HUES48 (cell line): ENCODE data around the gene ST6GALNAC3.

Experiments used
- H3K27ac ChIP-seq: one replicate; pipeline ENCODE4 v1.7.0; 2013; ENCODE audit warnings: low read depth, low read length, inconsistent platforms
- H3K27me3 ChIP-seq: 2 replicates; pipeline ENCODE4 v1.6.1; 2013; ENCODE audit warnings: mild to moderate bottlenecking, low read length; ENCODE audit not compliant: control insufficient read depth, insufficient read depth
- H3K36me3 ChIP-seq: 2 replicates; pipeline ENCODE4 v1.6.1; 2013; ENCODE audit warnings: low read length; ENCODE audit not compliant: control insufficient read depth, insufficient read depth
- H3K4me1 ChIP-seq: 2 replicates; pipeline ENCODE4 v1.6.1; 2013; ENCODE audit warnings: mild to moderate bottlenecking, low read length; ENCODE audit not compliant: control insufficient read depth, insufficient read depth
- H3K4me3 ChIP-seq: 2 replicates; pipeline ENCODE4 v1.5.1; 2013; ENCODE audit warnings: mild to moderate bottlenecking, low read depth, low read length
- H3K9ac ChIP-seq: 2 replicates; pipeline ENCODE4 v1.6.1; 2013; ENCODE audit warnings: mild to moderate bottlenecking, low read depth, low read length, moderate library complexity
- H3K9me3 ChIP-seq: 2 replicates; pipeline ENCODE4 v1.6.1; 2013; ENCODE audit warnings: low read length; ENCODE audit not compliant: control insufficient read depth, insufficient read depth

Gene ST6GALNAC3

DNA sequence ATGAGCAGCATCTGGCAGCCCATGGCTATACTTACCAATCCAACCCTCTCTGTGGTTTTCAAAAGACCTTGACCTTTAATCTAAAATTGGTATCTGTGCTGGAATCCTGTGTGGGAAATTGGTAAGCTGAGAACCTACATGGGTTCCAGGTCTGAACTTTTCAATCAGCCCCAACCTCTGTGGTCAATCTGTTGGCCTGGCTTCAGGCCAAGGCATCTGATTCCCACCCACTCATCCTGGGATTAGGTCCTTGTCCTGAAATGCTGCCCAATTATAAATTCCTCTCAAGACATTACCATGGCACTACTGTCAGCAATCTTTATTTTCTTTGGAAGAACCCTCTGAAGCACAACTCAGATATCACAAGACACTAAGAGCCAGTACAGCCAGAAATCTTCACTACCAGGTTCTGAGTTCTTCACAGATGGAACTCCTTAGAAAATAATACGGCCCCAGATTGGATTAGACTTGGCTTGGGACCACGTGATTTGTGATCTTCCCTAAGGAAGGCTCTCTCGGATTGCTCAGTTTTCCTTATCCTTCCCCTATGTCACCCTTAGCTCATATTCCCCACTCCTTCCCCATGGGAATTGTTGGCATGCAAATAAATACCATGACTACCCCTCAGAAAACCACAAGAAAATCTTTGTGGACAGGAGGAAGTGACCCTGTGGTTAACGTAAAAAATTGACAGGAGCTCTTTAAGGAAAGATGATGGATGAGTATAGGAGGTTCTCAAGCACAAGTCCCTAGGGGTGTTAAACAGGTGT lies 584.8 kb downstream of the ST6GALNAC3 start:
- Histone ChIP-seq H3K27me3 (no peaks in the 10 kb centered on the region), H3K4me1 (no peaks in the 10 kb centered on the region), H3K4me3 (no peak overlapping the region), H3K9me3 (no peaks in the 10 kb centered on the region), H3K9ac (no peak overlapping the region), H3K36me3 (no peaks in the 10 kb centered on the region), H3K27ac (no peak overlapping the region)

DNA sequence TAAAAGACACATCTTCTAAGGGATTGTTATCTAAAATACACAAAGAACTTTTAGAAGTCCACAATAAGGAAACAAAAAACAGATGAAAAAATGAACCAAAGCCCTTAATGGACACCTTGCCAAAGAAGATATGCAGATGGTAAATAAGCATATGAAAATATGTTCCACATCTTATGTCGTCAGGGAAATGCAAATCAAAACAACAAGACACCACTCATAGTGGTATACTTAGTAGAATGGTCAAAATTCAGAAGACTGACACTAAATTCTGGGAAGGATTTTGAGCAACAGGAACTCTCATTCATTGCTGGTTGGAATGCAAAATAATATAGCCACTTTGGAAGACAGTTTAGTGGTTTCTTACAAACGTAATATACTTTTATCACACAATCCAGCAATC lies 587.0 kb downstream of the ST6GALNAC3 start:
- Histone ChIP-seq H3K9me3 (no peaks in the 10 kb centered on the region), H3K9ac (no peak overlapping the region), H3K27ac (no peak overlapping the region), H3K36me3 (no peaks in the 10 kb centered on the region), H3K4me3 (no peak overlapping the region), H3K4me1 (no peaks in the 10 kb centered on the region), H3K27me3 (no peaks in the 10 kb centered on the region)

DNA sequence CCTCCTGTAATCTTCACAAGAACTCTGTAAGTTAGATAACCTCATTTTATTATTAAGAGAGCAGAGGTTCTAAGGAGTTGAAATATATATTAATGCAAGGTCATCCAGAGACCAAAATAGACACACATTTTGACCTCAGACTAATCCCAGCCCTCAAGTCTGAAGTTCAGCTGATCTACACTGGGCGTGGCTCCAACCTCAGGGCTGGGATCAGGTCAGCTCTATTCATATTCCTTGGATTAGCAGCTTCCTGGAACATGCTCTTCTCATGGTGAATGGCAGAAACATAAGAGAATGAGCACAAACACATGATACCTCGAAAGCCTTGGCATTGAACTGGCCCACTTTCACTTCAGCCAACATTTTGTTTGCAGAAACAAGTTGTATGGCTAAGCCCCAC lies 592.0 kb downstream of the ST6GALNAC3 start:
- H3K27ac ChIP-seq: no peak overlapping the region
- no peak overlapping the region for H3K9ac ChIP-seq
- H3K9me3 ChIP-seq: no peaks in the 10 kb centered on the region
- no peak overlapping the region for H3K4me3 ChIP-seq
- H3K27me3 ChIP-seq: no peaks in the 10 kb centered on the region
- H3K4me1 ChIP-seq: no peaks in the 10 kb centered on the region
- no peaks in the 10 kb centered on the region for H3K36me3 ChIP-seq

DNA sequence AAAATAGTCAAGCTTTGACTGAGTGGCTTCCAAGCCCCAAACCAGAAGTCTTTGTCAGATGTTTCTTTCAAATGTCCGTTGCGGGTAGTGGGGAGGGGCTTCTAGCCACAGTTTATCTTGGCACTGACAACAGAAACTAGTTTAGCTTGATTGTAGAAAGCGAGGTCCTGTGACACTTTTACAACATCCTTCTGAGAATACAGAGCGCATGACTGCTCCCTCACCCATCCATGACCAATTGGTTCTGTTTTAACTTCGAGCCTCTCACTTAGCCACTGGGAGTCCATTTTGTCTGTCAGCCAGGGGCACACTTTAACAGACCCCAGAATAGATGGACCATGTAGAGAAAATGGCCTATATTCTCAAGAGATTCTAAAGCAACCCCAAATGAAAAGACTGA lies 593.5 kb downstream of the ST6GALNAC3 start:
- Histone ChIP-seq H3K4me3 (no peak overlapping the region), H3K9ac (no peak overlapping the region), H3K36me3 (no peaks in the 10 kb centered on the region), H3K27ac (no peak overlapping the region), H3K27me3 (no peaks in the 10 kb centered on the region), H3K9me3 (no peaks in the 10 kb centered on the region), H3K4me1 (no peaks in the 10 kb centered on the region)

DNA sequence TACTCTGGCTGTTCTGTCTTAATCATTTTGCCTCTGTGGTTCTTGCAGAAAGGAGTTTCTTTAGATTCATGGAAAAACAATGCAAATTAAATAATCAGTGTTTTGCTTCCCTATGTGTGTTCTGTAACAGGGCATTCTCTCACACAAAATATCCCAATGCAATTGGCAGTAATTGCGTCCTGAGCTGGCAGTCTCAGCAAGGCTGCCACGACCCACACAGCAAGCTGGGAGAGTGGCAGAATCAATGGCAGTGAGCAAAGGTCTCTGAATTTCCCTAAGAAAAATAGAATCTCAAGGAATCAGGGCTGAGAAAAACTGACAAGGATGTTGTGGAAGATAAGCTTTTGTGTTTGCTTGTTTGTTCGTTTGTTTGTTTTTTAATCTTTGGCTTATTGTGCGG lies 594.6 kb downstream of the ST6GALNAC3 start:
- Histone ChIP-seq H3K27me3 (no peaks in the 10 kb centered on the region), H3K36me3 (no peaks in the 10 kb centered on the region), H3K4me1 (no peaks in the 10 kb centered on the region), H3K4me3 (no peak overlapping the region), H3K27ac (no peak overlapping the region), H3K9ac (no peak overlapping the region), H3K9me3 (no peaks in the 10 kb centered on the region)

DNA sequence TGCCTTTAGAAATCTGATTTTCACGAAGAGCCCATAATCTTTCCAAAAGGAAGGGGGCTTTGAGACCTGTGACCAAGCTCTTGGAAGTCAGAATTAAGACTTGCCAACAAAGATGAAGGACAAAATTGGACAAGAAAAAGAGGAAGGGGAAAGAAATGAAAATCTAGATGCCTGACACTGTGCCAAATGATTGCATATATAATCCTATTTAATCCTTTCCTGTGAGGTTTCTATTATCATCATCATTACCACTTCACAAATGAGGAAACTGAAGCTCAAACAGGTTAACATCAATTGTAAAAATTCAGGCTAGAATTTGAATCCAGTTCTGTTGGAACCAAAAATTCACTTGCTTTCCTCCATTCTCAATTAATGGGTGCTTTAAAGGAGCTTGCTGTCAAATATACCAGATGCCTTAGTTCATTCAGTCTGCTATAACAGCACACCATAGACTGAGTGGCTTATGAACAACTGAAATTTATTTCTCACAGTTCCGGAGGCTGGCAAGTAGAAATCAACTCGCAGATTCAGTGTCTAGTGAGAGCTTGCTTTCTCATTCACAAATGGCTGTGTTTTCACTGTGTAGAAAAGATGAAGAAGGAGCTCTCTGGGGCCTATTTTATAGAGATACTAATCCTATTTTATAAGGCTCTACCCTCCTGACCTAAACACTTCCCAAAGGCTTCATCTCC lies 595.2 kb downstream of the ST6GALNAC3 start:
- H3K27ac ChIP-seq: no peak overlapping the region
- H3K27me3 ChIP-seq: no peaks in the 10 kb centered on the region
- no peaks in the 10 kb centered on the region for H3K9me3 ChIP-seq
- no peaks in the 10 kb centered on the region for H3K36me3 ChIP-seq
- H3K4me1 ChIP-seq: no peaks in the 10 kb centered on the region
- no peak overlapping the region for H3K4me3 ChIP-seq
- no peak overlapping the region for H3K9ac ChIP-seq

DNA sequence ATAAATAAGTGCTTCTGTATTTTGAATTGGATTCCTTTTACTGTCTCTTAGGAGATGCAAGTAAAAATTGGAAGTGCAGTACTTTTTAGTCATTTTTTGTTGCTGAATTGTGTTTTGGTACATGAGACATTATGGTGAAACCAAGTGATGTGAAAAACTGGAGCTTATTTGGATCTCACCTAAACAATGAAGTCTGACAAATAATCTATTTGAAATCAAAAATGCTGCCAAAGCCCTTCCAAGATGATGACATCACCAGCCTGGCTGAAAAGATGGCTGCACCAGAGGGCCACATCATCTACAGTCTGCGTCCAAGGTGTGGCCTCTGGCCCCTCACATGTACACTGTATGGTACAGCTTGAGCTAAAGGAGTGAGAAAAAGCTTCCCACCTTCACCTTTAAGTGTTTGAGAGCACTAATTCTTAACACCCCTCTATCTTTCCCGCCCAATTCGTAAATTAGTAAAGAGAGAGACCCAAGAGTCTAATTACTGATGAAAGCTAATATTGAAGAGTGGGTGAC lies 600.2 kb downstream of the ST6GALNAC3 start:
- Histone ChIP-seq H3K4me3 (no peak overlapping the region), H3K4me1 (no peaks in the 10 kb centered on the region), H3K36me3 (no peaks in the 10 kb centered on the region)

DNA sequence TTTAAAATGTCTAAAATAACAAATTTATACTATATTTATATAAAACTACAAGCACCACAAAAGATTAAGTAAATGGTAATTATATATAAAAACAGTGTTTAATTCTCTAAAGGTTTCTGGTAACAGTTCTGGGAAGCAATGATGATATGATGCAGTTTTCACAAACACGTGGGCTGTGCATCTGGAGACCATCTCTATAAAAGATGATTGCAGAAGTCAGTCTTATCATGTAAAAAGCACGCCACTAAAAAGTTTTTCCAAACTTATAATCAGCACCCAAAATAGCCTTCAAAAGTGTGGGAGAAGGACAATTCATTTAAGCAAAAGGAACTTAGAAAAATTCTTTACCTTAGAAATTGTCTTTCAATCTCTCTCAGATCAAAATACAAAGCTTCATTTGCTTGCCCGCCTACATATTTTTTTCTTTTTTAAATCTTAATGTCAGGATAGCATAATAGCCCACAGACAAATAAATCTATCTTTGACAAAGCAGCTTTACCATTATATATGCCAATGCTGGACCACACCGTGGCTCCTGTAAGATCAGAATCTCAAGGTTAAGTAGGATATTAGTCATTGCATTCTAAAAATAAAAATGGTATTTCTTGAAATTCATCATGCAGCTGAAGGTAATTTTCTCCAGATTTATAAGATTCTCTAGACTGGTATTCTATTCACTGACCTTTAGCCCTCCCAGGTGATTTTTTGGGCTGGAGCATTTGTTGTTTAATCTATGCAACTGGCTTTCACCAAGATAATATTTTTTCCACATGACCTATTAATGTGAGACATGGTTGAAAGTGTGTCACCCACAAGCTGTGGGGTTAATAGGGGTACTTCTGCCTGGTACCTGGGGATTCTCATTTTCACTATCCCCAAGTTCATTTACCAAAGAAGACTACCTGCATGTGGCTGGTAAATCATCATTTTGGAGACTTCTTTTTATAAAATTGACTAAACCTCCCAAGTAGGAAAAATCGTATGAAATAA lies 603.2 kb downstream of the ST6GALNAC3 start:
- Histone ChIP-seq H3K4me3 (no peak overlapping the region), H3K4me1 (no peaks in the 10 kb centered on the region)

More for the DNA sequence above, 600.2 kb downstream of the ST6GALNAC3 start:
- Histone ChIP-seq H3K9ac (no peak overlapping the region), H3K27me3 (no peaks in the 10 kb centered on the region), H3K27ac (no peak overlapping the region), H3K9me3 (no peaks in the 10 kb centered on the region)

DNA sequence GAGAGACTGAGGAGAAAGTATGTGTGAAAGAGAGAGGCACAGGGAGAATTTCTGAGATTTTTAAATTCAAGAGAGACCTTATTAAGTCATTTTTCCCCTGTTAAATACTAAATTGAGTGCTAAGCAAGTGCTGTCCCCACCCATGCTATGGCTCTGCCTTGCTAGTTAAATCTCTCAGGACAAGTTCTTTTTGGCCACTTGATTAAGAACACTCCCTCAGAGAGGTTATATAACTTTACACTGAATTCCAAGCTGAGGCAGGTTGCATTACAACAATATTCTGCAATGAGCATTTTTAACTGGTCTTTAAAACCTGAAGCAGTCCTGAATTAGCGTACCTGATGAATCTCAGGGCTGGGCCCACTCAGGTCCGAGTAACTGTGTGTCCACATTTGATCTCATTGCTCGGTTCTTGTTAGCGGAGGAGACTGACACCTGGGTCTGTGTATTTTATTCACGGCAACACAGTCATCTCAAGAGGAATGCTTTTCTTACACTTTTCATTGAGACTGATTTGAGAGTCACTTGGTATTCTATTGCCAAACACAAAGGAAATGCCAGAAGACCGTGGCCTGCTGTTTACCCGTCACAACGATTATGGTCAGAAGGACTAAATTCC lies 605.1 kb downstream of the ST6GALNAC3 start:
- Histone ChIP-seq H3K4me1 (no peaks in the 10 kb centered on the region), H3K9me3 (no peaks in the 10 kb centered on the region), H3K27ac (no peak overlapping the region), H3K4me3 (no peak overlapping the region), H3K9ac (no peak overlapping the region), H3K36me3 (no peaks in the 10 kb centered on the region), H3K27me3 (no peaks in the 10 kb centered on the region)

More for the DNA sequence above, 603.2 kb downstream of the ST6GALNAC3 start:
- H3K9ac ChIP-seq: no peak overlapping the region
- H3K27me3 ChIP-seq: no peaks in the 10 kb centered on the region
- H3K36me3 ChIP-seq: no peaks in the 10 kb centered on the region
- H3K9me3 ChIP-seq: no peaks in the 10 kb centered on the region
- H3K27ac ChIP-seq: no peak overlapping the region

DNA sequence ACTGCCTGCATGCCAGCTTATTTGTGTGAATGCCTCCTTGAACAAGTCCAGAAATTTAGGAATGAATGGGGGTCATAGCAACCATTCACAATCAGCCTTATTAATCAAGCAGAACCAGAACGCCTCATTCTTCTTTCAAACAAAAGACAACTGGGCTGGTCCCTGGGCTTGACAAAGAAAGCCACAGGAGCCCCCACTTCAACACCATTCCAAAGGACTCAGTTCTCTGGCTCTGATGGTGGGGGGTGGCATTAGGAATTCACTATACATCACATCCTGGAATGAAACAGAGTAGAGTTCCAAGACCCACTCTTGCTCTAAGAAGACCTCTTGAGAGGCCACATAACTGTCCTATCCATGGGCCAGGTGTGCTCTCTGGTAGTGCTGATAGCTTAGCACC lies 606.1 kb downstream of the ST6GALNAC3 start:
- Histone ChIP-seq H3K27ac (no peak overlapping the region), H3K9ac (no peak overlapping the region), H3K9me3 (no peaks in the 10 kb centered on the region), H3K4me1 (no peaks in the 10 kb centered on the region), H3K4me3 (no peak overlapping the region), H3K36me3 (no peaks in the 10 kb centered on the region), H3K27me3 (no peaks in the 10 kb centered on the region)
